GM19455 (cell line): ENCODE data around the gene GRM4.

ENCODE experiments used
- ATAC-seq: cut with Tn5 transposase; IDR thresholded peaks from one replicate; pipeline ENCODE4 v1.9.1; 2021; ENCODE audit not compliant: unreplicated experiment

Gene GRM4

DNA sequence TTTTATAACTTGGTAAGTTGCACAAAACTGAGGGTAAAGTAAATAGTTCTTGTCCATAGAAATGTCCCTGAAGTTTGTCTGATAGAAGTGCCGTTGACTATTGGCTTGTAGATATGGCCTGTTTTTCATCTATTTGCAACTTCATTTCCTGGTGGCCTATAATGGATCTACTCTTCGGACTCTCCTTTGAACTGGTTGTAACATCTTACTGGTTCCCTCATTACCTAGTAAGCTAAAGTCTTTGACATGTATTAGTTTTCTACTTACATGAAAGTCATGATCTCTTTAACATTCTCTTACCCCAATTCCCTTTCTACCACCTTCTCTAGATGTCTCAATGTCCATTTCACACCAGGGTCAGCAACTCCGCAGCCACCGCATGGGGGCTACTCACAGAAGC, 146.3 kb downstream of the GRM4 start:
- ATAC-seq = no peak

DNA sequence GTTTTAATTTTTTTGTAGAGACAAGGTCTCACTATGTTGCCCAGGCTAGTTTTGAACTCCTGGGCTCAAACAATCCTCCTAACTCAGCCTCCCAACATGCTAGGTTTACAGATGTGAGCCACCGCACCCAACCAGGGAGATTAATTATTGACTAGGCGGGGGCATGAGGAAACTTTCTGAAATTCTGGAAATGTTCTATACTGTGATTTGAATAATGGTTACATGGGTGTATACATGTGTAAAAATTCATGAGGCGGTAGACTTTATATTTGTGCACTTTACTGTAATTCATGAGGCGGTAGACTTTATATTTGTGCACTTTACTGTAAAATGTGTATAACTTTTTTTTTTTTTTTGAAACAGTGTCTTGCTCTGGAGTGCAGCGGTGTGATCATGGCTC, 147.2 kb downstream of the GRM4 start:
- no peak for ATAC-seq

DNA sequence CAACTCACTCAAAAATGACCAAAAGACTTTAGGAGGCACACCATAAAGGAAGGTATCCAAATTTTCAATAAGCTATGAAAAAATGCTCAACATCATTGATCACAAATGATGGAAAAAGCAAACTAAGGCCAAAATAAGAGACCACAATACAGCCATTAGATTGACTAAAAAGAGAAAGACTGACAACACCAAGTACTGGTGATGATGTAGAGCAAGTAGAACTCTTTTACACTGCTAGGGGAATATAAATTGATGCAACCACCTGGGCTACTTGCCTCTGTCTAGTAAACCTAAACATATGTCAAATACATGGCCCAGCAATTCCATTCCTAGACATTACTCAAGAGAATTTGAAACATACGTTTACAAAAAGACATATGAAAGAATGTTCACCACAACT, 148.6 kb downstream of the GRM4 start:
- no peak for ATAC-seq

DNA sequence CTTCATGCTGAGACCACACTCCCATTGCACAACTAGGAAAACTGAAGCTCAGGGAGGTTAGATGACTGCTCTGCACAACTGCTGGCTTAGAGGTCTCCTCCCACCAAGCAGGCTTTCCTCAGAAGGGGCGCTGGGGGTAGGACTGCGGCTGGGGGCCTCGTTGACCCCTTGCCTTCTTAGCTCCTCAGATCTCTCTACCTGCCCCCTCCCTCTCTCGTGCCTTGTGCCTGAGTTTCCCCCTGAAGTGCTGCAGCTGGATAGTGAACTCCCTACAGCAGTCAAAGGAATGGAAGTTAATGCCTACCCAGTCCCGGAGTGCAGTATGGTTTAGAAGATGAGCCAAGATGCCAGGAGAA, 149.8 kb downstream of the GRM4 start:
- ATAC-seq = no peak

DNA sequence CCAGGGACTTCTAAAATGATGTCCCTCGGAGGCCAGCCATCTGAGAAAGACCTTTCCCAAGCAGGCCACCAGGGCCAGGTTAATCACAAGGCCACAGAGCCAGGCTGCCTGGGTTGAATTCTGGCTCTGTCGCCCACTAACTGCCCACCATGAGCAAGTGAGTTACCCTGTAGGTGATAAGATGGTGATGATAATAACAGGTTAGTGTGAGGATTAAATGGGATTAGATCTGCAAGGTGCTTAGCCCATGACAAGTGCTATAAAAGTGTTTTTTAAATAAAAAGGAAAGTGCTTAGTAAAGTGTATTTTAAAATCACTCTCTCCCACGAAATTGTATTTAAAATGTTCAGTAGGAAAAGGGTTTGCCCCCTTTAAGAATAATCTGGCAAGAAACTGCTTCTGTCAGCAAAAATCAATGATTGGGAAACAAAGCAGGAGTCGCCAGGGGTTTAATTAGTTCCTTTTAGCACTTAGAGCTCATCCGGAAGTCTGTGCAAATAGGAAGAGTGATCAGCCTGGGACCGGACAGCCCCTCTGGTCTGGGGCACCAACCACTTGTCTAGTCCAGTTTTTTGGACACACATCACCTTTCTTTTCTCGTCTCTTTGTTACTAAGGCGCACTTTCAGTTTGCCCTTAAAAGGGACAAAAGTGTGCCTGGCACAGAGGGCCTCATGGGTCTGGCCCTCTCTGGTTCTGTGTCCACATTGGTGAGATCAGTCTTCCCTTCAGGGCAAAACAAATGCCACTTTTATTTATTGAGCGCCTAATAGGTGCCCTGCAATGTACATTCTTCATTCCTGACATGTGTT, 150.4 kb downstream of the GRM4 start:
- ATAC-seq = no peak

DNA sequence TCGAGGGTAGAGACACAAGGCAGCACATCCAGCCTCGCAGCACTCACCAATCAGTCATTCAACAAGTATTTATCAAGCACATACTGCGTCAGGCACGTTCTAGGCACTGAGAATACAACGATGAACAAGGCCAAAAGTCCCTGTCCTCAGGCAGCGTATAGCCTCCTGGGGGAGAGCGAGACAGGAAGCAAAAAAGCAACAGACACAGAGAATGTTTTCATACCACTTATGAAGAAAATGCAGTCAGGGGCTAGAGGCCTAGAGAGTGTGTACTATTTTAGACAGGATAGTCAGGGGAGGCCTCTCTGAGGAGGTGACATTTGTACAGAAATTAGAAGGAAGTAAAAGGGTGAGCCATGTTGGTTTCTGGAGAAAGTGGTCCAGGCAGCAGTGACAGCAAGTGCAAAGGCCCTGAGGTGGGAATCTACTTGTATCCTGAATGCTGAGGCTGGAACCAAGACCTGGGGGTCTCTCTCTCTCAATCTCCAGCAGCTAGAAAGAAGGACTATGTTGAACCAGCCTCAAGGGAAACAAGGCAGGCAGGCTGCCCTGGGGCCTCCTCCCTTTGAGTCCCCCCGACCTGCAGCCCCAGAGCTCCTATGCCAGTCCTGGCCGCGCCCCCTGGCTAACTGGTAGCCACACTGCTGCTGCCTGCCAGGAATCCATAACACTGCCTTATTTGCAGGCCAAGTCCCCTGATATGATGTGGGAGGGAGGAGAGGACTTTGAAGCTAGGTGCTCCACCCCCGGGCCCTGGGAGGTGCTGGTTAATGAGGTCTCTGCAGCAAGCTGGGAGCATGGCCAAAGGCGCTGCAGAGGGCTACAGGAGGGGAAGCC, 151.2 kb downstream of the GRM4 start:
- ATAC-seq = no peak

DNA sequence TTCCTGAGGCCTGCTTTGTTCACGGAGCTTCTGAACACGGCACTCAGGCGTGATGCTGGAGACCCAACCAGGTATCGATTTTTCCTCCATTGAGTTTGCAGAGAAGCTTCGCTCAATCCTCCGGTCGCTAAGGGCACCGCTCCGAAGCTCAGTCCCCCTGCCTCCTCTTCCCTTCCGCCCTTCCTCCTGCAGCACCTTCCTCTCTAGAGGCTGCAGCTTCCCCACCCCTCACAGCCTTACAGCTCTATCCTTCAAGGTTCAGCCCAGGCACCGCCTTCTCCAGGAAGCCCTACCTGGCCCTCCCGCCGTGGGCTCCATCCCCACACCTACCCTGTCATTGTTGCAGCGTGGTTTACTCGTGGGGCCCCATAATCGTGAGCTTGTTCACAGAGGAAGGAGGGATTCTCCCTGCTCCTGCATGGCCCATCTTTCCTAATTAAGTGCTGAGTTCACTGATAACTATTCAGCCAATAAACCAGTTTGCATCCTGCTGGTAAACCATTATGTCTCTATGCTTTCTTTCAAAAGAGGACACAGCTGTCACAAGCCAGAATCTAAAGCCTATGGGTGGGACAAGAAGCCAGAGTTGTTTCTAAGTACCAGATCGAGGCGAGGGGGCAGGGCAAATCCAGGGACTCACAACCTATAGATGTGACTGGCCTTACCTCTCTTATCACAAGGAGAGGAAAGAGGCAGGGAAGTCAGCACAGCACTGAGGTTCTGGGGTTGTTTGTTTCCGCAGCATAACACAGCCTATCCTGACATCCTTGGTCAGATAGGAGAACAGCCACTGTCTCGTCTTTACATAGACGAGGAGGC, 152.0 kb downstream of the GRM4 start:
- ATAC-seq = no peak

DNA sequence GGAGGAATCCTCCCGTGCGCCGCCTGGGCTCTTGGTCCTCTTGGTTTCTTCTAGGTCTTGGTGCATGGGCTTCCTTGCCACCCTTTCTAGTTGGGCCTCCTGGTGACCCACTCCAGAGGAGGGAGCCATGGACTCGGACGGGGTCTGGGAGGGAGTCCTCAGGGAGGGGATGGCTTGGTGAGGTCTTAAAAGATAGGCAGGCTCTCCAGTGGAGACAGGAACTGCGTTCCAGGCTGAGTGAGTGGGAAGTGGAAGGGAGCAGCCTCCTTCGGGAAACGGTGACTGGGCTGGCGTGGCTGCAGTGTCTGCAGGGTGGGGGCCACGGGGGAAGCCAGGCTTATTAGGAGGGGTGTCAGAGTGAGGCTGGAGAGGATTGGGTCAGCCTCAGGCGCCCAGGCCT, 152.8 kb downstream of the GRM4 start:
- no peak for ATAC-seq

DNA sequence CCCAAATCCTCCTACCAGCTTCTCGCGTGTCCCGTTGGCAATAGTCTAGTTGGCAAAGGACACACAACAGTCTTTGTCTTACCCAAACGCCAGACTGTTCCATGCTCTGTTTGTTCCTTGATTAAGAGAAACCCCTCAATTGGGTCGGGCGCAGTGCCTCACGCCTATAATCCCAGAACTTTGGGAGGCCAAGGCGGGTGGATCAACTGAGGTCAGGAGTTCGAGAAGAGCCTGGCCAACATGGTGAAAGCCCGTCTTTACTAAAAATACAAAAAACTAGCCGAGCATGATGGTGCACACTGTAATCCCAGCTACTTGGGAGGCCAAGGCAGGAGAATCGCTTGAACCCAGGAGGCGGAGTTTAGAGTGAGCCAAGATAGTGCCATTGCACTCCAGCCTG, 153.7 kb downstream of the GRM4 start:
- no peak for ATAC-seq

DNA sequence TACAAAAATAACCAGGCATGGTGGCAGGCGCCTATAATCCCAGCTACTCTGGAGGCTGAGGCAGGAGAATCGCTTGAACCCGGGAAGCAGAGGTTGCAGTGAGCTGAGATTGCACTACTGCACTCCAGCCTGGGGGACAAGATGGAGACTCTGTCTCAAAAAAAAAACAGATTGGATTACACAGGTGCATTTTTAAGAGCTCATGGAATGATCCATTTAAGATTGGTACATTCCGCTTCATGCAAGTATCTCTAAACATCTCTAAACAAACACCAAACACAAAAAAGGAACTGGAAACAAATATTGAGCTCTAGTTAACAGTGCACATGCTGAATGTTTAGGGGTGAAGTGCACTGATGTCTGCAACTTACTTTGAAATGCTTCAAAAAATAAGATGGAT, 154.3 kb downstream of the GRM4 start:
- no peak for ATAC-seq

DNA sequence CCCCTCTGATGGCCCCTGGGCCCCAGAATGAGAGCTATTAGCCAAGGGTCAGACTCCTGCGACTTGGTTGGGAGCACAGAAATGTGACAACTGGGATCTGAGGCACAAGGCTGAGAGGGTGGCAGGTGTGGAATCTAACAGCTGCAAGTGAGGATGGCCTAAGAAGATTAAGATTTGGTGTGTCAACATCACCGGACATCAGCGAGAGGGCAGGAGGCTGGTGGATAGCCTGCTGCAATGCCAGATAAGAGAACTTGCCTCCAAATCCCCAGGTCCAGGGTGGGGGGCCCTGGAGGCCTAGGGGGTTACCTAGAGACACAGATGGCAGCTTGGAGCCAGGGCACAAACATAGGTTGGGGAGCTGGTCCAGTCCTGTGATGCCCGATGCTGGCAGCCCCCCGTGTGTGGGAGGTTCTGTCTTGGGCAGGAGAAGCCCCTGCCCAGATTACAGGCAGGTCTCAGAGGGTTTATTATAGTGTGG, 155.8 kb downstream of the GRM4 start:
- no peak for ATAC-seq

DNA sequence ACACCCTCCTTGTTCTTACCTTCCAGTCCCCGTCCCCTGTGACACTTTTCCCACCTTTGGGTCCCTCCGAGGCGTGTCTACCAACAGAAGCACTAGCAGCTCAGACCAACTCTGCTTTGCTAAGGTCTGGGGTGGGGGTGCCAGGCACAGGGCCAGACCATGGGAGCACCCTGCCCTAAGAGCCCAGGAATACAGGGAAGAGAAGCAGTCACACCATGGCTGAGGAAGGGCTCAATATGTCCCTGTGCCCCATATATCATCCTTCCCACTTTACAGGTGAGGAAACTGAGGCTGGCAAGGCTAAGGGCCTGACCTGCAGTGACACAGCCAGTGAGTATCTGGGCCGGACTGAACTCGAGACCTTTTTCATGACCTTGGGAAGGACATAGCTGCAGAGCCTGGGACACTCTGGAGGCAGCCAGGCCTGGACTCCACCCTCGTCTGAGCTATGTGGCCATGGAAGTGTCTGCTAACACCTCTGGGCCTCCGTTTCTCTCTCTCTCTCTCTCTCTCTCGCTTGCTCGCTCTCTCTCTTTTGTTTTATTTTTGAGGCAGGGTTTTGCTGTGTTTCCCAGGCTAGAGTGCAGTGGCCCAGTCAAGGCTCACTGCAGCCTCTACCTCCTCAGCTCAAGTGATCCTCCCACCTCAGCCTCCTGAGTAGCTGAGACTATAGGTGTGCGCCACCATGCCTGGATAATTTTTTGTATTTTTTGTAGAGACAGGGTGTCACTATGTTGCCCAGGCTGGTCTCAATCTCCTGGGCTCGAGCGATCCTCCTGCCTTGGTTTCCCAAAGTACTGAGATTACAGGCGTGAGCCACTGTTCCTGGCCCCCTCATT, 156.7 kb downstream of the GRM4 start:
- no peak for ATAC-seq

DNA sequence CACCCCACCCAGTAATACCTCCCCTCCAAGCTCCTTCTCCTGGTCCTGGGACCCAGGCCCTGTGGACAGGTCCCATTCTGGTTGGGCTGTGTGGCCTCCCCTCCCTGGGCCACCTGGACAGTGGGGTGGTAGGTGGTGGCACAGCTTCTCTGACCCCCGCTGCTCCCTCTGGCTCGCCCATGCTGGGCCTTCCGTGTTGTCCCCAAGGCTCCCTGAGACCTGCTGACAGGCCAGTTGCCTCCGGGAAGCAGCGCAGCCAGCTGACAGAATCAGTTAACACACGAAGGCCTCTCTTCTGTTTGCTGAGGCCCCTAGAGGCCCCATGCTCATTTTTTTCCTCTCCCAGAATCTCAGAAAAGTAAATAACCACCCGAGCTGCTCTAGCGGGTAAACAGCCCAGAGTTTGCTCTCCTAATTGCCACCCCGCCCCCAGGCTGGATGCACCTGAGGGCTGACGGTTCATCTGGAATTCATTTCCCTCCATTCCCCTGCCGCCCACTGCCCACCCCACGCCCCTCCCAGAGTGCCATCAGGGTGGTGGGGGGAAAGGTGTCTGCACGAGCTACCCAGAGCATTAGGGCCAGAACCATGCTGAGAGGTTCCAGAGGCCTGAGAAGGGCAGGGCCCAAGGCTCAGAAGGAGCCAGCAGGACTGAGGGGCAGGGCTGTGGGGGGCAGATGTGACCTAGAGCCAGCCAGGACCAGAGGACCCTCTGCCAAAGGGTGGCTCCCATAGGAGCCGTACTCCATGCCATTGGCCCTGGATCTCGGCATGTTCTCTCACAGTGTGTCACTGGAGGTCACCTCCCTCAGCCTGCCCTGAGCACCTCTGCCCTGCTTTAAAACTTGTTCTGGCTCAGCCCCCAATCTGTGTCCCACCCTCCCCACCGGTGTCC, 157.5 kb downstream of the GRM4 start:
- ATAC-seq = no peak

DNA sequence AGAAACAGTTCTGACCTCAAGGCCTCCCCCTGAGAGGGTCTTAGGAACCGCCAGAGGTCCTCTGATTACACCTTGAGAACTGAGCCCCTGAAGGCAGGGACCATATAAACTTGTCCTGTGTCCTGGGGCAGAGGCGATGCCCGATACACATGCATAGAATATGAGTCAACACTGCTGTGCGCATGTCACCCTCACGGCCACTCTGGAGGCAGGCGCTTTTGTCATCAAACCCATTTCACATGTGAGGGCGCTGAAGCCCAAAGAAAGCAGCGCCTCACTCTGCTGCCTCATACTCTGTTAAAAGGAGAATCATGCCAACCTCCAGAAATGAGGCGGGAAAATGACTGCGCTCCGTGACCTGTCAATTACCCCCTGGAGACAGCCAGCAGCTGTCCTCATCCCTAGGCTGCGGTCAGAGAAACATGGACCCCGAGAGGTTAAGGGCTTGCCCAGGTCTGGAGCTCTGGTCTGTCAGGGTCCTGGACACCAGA, 158.3 kb downstream of the GRM4 start:
- ATAC-seq = no peak

DNA sequence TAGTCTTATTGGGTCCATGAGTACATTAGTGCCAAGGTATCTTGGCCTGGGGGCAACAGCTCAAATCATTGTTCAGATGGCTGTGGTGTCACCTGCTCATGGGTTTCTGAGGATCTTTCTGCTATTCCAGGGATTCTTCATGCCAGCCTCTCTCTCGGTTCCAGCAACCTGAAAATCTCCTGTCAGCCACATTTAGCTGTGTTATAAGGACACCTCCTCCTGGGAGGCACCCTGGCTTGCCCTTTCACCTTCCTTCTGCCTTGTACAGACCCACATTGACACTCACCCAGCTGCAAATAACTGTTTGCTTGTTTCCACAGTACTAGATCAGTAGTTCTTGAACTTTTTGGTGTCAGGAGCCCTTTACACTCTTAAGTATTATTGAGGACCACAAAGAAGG, 159.9 kb downstream of the GRM4 start:
- ATAC-seq = no peak

DNA sequence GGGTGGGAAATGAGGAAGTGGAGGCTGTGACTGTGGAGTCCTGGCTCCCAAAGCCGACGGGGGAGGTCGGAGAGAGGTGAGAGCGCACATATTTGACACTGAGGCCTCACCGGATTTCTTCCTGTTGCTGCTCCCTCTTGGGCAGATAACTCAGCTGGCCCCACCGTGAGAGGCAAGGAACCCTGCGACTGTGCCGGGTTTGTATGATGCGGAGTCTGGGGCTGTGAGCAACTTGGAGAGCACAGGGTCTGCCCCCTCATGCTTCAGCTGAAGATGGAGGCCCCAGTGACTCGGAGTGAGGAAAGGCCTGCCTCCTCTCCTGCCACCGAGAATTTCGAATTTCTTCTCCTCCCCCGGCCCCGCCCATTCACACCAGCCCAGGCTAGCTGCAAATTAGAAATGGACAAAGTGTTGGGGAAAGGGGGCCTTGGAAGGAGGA, 160.6 kb downstream of the GRM4 start:
- no peak for ATAC-seq

DNA sequence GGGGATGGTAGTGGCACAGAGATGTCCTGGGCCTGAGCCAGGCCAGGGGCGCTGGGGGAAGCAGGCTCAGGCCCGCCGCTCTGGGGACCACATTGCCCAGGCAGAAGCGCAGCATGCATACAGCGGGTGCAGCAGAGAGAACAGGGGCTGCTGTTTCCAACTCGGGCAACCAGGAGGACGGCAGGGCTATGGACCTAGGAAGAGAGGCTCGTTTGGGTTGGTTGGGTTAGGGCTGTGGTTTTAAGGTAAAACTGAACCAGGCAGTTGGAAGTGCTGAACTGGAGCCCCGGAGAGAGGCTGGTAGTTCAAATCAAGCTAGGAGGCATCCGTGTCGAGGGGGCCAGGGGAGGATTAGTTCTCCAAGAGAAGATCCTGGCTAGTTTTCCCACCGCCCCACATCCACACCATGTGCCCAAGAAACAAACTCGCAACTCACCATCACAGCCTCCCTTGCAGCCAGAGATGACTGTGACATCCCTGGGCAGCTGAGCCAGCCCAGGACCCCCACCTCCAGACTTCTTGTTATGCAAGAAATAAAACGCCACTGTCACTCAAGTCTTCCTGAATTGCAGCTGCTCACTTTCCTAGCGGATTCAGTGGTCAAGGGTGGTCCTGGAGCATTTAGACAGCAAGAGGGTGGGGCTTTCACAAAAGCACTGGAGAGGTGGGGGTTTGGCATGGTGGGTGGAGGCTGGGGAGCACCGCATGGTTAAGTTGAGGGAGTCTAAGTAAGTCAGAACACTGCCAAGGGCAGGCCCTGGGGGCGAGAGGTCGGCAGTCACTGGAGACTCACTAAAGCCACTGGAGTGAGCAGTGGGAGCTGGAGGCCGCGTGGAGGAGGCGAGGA, 161.2 kb downstream of the GRM4 start:
- no peak for ATAC-seq

DNA sequence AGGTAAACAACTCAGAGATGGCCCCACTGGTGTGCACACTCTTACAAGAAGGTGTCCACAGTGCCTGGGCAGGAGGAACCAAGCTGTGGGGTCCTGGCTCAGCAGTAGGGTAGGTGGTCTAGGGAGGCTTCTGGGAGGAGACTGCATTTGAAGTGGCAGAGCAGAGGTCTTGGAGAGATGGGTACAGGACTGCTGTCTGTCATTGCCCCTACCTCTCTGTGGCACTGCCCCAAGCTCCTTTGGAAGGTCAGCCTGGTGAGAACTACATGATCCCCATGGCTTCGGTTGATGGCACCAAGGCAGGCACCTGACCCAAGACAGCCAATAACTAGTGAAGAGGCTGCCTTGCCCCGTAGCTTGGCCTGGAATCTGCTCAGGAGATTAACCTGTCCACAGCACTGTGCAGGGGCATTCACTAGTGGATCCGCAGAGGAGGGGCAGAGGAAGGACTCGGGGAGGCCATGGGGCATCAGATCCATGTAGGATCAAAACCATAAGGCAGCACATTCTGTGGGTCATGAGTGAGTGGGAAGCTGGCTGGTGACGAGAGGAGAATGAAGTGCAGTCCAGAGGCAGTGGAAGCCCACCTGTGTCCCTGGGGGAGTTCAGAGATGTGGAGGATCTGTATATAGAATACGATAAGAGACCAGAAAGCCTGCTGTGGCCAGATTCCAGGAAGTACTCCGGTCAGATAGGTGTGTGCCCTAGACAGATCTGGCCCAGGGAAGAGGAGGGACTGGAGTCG, 162.0 kb downstream of the GRM4 start:
- ATAC-seq = no peak
